ENCODE measurements around the gene TTLL3.
A peak's percentile ranks its signal among the peaks of the same experiment; 100 is the strongest.

TTLL3 gene, protein sequence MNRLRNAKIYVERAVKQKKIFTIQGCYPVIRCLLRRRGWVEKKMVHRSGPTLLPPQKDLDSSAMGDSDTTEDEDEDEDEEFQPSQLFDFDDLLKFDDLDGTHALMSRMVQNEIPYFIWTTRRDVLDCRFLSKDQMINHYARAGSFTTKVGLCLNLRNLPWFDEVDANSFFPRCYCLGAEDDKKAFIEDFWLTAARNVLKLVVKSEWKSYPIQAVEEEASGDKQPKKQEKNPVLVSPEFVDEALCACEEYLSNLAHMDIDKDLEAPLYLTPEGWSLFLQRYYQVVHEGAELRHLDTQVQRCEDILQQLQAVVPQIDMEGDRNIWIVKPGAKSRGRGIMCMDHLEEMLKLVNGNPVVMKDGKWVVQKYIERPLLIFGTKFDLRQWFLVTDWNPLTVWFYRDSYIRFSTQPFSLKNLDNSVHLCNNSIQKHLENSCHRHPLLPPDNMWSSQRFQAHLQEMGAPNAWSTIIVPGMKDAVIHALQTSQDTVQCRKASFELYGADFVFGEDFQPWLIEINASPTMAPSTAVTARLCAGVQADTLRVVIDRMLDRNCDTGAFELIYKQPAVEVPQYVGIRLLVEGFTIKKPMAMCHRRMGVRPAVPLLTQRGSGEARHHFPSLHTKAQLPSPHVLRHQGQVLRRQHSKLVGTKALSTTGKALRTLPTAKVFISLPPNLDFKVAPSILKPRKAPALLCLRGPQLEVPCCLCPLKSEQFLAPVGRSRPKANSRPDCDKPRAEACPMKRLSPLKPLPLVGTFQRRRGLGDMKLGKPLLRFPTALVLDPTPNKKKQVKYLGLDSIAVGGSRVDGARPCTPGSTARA

GRCh38 chr3:9809615-9810432 is at the start of gene TTLL3:
TSS of gene TTLL3 (plus strand) at chr3:9810262. CDS start at chr3:9810662, 400 bp downstream.
- TF ChIP-seq ZNF70 (CRISPR knock-in tag; IDR thresholded peaks at IDR 0.05), result 0 out of 2 replicates have a peak, but pooled peaks have one; percentile 7
- 0 out of 2 replicates have a peak, but pooled peaks have one; percentile 48 for TF ChIP-seq ZC3H10 (CRISPR knock-in tag; IDR thresholded peaks at IDR 0.05)
- peak; percentile 10; the same call in 1 of the 2 replicates for TF ChIP-seq ARNTL (CRISPR knock-in tag; IDR thresholded peaks at IDR 0.05; ENCODE audit: borderline replicate concordance, low read depth)
- no peak for TF ChIP-seq PPARA (CRISPR knock-in tag; IDR thresholded peaks at IDR 0.05; ENCODE audit: borderline replicate concordance)
- TF ChIP-seq, protein P1, sequence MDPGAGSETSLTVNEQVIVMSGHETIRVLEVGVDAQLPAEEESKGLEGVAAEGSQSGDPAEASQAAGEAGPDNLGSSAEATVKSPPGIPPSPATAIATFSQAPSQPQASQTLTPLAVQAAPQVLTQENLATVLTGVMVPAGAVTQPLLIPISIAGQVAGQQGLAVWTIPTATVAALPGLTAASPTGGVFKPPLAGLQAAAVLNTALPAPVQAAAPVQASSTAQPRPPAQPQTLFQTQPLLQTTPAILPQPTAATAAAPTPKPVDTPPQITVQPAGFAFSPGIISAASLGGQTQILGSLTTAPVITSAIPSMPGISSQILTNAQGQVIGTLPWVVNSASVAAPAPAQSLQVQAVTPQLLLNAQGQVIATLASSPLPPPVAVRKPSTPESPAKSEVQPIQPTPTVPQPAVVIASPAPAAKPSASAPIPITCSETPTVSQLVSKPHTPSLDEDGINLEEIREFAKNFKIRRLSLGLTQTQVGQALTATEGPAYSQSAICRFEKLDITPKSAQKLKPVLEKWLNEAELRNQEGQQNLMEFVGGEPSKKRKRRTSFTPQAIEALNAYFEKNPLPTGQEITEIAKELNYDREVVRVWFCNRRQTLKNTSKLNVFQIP (CRISPR knock-in tag; IDR thresholded peaks at IDR 0.05; ENCODE audit: borderline replicate concordance, low read depth), result no peak
- ATAC-seq, result peak; percentile 81

- no peak for ATAC-seq
- TF ChIP-seq CREB5 (CRISPR knock-in tag; IDR thresholded peaks at IDR 0.05; ENCODE audit: low read depth) (no peak), ZFP3 (CRISPR knock-in tag; IDR thresholded peaks at IDR 0.05) (no peak), RARB (CRISPR knock-in tag; IDR thresholded peaks at IDR 0.05) (no peak), ZFP30 (CRISPR knock-in tag; IDR thresholded peaks at IDR 0.05) (no peak), TOX (CRISPR knock-in tag; IDR thresholded peaks at IDR 0.05; ENCODE audit: borderline replicate concordance) (no peak), TCF4 (CRISPR knock-in tag; IDR thresholded peaks at IDR 0.05; ENCODE audit: borderline replicate concordance) (no peak)
- TF ChIP-seq, protein P2, sequence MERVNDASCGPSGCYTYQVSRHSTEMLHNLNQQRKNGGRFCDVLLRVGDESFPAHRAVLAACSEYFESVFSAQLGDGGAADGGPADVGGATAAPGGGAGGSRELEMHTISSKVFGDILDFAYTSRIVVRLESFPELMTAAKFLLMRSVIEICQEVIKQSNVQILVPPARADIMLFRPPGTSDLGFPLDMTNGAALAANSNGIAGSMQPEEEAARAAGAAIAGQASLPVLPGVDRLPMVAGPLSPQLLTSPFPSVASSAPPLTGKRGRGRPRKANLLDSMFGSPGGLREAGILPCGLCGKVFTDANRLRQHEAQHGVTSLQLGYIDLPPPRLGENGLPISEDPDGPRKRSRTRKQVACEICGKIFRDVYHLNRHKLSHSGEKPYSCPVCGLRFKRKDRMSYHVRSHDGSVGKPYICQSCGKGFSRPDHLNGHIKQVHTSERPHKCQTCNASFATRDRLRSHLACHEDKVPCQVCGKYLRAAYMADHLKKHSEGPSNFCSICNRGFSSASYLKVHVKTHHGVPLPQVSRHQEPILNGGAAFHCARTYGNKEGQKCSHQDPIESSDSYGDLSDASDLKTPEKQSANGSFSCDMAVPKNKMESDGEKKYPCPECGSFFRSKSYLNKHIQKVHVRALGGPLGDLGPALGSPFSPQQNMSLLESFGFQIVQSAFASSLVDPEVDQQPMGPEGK (CRISPR knock-in tag; IDR thresholded peaks at IDR 0.05; ENCODE audit: borderline replicate concordance), result no peak
Observed at GRCh38 chr3:9760779-9761505, 49.1 kb upstream of the TTLL3 start.

- TF ChIP-seq ZNF8 (CRISPR knock-in tag; IDR thresholded peaks at IDR 0.05) (no peak), GLIS3 (CRISPR knock-in tag; IDR thresholded peaks at IDR 0.05) (no peak), ZNF70 (CRISPR knock-in tag; IDR thresholded peaks at IDR 0.05) (no peak), ZFP3 (CRISPR knock-in tag; IDR thresholded peaks at IDR 0.05) (no peak), ESRRG (CRISPR knock-in tag; IDR thresholded peaks at IDR 0.05) (no peak), ISL1 (CRISPR knock-in tag; IDR thresholded peaks at IDR 0.05) (no peak)
- no peak; the same call in 2 of the 3 replicates for ATAC-seq
Observed at GRCh38 chr3:9761919-9762318, 48.1 kb upstream of the TTLL3 start.

GRCh38 chr3:9762871-9763270 is 47.2 kb upstream of the TTLL3 start:
- no peak for ATAC-seq
- TF ChIP-seq ARNTL (CRISPR knock-in tag; IDR thresholded peaks at IDR 0.05; ENCODE audit: borderline replicate concordance, low read depth) (no peak), CREB5 (CRISPR knock-in tag; IDR thresholded peaks at IDR 0.05; ENCODE audit: low read depth) (no peak), ISL1 (CRISPR knock-in tag; IDR thresholded peaks at IDR 0.05) (no peak), BACH2 (CRISPR knock-in tag; IDR thresholded peaks at IDR 0.05; ENCODE audit: borderline replicate concordance) (no peak)
- TF ChIP-seq, protein P1 (CRISPR knock-in tag; IDR thresholded peaks at IDR 0.05; ENCODE audit: borderline replicate concordance, low read depth), result no peak
